ENCODE measurements around the gene PYM1. TPM values are rescaled to one million over a fixed set of nuclear protein-coding genes. Genes with fewer than 3 reads are reported as not detected.

PYM1 gene
- total and polyA plus RNA-seq, 2 of the 13 experiments (the other 11 are each of a cell fraction or from before 2014, with no cell fraction given): 44.0 to 51.8 TPM

DNA sequence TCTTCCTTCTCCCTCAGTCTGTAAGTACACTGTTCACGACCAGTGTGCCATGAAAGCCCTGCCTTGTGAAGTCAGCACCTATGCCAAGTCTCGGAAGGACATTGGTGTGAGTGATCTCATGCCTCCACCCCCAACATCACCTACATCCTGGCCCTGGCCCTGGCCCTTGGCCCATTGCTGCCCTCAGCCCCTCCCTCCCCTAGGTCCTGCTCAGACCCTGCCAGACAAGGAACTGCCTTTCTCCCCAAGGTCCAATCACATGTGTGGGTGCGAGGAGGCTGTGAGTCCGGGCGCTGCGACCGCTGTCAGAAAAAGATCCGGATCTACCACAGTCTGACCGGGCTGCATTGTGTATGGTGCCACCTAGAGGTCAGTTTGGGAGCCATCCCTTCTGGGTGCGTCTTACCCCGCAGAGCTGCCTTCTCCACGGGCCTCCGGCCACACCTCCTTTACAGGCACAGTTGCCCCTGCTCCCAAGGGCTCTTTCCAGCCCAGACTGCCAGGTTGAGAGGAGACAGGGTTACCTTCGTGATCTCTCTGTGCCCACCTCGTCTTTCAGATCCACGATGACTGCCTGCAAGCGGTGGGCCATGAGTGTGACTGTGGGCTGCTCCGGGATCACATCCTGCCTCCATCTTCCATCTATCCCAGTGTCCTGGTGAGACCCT, 12.5 kb upstream of the PYM1 start (continued):
- no peak for TF ChIP-seq ZBTB38 (CRISPR knock-in tag; IDR thresholded peaks at IDR 0.05)
- TF ChIP-seq RARA (CRISPR knock-in tag; IDR thresholded peaks at IDR 0.05): no peak
- TF ChIP-seq SMAD9 (CRISPR knock-in tag; IDR thresholded peaks at IDR 0.05): no peak
- TF ChIP-seq, protein P1, sequence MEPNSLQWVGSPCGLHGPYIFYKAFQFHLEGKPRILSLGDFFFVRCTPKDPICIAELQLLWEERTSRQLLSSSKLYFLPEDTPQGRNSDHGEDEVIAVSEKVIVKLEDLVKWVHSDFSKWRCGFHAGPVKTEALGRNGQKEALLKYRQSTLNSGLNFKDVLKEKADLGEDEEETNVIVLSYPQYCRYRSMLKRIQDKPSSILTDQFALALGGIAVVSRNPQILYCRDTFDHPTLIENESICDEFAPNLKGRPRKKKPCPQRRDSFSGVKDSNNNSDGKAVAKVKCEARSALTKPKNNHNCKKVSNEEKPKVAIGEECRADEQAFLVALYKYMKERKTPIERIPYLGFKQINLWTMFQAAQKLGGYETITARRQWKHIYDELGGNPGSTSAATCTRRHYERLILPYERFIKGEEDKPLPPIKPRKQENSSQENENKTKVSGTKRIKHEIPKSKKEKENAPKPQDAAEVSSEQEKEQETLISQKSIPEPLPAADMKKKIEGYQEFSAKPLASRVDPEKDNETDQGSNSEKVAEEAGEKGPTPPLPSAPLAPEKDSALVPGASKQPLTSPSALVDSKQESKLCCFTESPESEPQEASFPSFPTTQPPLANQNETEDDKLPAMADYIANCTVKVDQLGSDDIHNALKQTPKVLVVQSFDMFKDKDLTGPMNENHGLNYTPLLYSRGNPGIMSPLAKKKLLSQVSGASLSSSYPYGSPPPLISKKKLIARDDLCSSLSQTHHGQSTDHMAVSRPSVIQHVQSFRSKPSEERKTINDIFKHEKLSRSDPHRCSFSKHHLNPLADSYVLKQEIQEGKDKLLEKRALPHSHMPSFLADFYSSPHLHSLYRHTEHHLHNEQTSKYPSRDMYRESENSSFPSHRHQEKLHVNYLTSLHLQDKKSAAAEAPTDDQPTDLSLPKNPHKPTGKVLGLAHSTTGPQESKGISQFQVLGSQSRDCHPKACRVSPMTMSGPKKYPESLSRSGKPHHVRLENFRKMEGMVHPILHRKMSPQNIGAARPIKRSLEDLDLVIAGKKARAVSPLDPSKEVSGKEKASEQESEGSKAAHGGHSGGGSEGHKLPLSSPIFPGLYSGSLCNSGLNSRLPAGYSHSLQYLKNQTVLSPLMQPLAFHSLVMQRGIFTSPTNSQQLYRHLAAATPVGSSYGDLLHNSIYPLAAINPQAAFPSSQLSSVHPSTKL (CRISPR knock-in tag; IDR thresholded peaks at IDR 0.05): 0 out of 2 replicates have a peak, but pooled peaks have one; percentile 14
- TF ChIP-seq ZNF773 (CRISPR knock-in tag; IDR thresholded peaks at IDR 0.05; ENCODE audit: borderline replicate concordance): no peak
- TF ChIP-seq HOXA5 (CRISPR knock-in tag; IDR thresholded peaks at IDR 0.05): 0 out of 2 replicates have a peak, but pooled peaks have one; percentile 40
- no peak for TF ChIP-seq NFATC3 (CRISPR knock-in tag; IDR thresholded peaks at IDR 0.05)
- no peak for TF ChIP-seq MEF2D (CRISPR knock-in tag; IDR thresholded peaks at IDR 0.05)
- no peak for TF ChIP-seq ZNF354B (CRISPR knock-in tag; IDR thresholded peaks at IDR 0.05)
- 0 out of 2 replicates have a peak, but pooled peaks have one; percentile 26 for TF ChIP-seq ZNF44 (CRISPR knock-in tag; IDR thresholded peaks at IDR 0.05)
- TF ChIP-seq PPARG (CRISPR knock-in tag; conservative IDR thresholded peaks at IDR 0.05): no peak
- TF ChIP-seq ZNF776 (CRISPR knock-in tag; IDR thresholded peaks at IDR 0.05): no peak
- no peak for TF ChIP-seq TBP (CRISPR knock-in tag; IDR thresholded peaks at IDR 0.05)
- TF ChIP-seq ZBTB20 (CRISPR knock-in tag; IDR thresholded peaks at IDR 0.05; ENCODE audit: borderline replicate concordance, low read depth): no peak
- TF ChIP-seq ZNF879 (CRISPR knock-in tag; IDR thresholded peaks at IDR 0.05): no peak
- no peak for TF ChIP-seq KLF12 (CRISPR knock-in tag; IDR thresholded peaks at IDR 0.05; ENCODE audit: borderline replicate concordance)
- TF ChIP-seq IKZF4 (CRISPR knock-in tag; IDR thresholded peaks at IDR 0.05; ENCODE audit: borderline replicate concordance, low read depth, not compliant biosample characterization): no peak
- TF ChIP-seq SMARCC2 (IDR thresholded peaks at IDR 0.05): no peak
- TF ChIP-seq, protein P2, sequence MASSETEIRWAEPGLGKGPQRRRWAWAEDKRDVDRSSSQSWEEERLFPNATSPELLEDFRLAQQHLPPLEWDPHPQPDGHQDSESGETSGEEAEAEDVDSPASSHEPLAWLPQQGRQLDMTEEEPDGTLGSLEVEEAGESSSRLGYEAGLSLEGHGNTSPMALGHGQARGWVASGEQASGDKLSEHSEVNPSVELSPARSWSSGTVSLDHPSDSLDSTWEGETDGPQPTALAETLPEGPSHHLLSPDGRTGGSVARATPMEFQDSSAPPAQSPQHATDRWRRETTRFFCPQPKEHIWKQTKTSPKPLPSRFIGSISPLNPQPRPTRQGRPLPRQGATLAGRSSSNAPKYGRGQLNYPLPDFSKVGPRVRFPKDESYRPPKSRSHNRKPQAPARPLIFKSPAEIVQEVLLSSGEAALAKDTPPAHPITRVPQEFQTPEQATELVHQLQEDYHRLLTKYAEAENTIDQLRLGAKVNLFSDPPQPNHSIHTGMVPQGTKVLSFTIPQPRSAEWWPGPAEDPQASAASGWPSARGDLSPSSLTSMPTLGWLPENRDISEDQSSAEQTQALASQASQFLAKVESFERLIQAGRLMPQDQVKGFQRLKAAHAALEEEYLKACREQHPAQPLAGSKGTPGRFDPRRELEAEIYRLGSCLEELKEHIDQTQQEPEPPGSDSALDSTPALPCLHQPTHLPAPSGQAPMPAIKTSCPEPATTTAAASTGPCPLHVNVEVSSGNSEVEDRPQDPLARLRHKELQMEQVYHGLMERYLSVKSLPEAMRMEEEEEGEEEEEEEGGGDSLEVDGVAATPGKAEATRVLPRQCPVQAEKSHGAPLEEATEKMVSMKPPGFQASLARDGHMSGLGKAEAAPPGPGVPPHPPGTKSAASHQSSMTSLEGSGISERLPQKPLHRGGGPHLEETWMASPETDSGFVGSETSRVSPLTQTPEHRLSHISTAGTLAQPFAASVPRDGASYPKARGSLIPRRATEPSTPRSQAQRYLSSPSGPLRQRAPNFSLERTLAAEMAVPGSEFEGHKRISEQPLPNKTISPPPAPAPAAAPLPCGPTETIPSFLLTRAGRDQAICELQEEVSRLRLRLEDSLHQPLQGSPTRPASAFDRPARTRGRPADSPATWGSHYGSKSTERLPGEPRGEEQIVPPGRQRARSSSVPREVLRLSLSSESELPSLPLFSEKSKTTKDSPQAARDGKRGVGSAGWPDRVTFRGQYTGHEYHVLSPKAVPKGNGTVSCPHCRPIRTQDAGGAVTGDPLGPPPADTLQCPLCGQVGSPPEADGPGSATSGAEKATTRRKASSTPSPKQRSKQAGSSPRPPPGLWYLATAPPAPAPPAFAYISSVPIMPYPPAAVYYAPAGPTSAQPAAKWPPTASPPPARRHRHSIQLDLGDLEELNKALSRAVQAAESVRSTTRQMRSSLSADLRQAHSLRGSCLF (CRISPR knock-in tag; IDR thresholded peaks at IDR 0.05; ENCODE audit: borderline replicate concordance): no peak
- peak; percentile 64; the same call in 1 of the 2 replicates for TF ChIP-seq ETV5 (CRISPR knock-in tag; IDR thresholded peaks at IDR 0.05; ENCODE audit: borderline replicate concordance)
- no peak for TF ChIP-seq CBFB (CRISPR knock-in tag; IDR thresholded peaks at IDR 0.05)
- TF ChIP-seq, protein P3, sequence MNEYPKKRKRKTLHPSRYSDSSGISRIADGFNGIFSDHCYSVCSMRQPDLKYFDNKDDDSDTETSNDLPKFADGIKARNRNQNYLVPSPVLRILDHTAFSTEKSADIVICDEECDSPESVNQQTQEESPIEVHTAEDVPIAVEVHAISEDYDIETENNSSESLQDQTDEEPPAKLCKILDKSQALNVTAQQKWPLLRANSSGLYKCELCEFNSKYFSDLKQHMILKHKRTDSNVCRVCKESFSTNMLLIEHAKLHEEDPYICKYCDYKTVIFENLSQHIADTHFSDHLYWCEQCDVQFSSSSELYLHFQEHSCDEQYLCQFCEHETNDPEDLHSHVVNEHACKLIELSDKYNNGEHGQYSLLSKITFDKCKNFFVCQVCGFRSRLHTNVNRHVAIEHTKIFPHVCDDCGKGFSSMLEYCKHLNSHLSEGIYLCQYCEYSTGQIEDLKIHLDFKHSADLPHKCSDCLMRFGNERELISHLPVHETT (CRISPR knock-in tag; conservative IDR thresholded peaks at IDR 0.05): no peak

Measured in HepG2 (cell line).